HepG2 (cell line): ENCODE data around the gene SAA1. TPM values are rescaled to one million over a fixed set of nuclear protein-coding genes. Genes with fewer than 3 reads are reported as not detected.

Experiments
- ARID2 ChIP-seq: sonication (generic); formaldehyde crosslinking; IDR thresholded peaks from 2 replicates; pipeline ENCODE4 v1.8.1; 2022; ENCODE audit warnings: mild to moderate bottlenecking, missing genetic modification reagents, borderline replicate concordance
- ARNTL ChIP-seq: sonication (generic); formaldehyde crosslinking; IDR thresholded peaks from 2 replicates; pipeline ENCODE4 v1.4.0; 2020; ENCODE audit warnings: mild to moderate bottlenecking, missing genetic modification reagents
- MAFF ChIP-seq: IDR thresholded peaks from 2 replicates; pipeline ENCODE4 v1.6.1; 2011; ENCODE audit warnings: low read depth, low read length, improper control_type of control experiment
- MLLT10 ChIP-seq: sonication (generic); formaldehyde crosslinking; IDR thresholded peaks from 2 replicates; pipeline ENCODE4 v1.4.0; 2020; ENCODE audit warnings: missing genetic modification reagents
- MTF2 ChIP-seq: sonication (generic); formaldehyde crosslinking; IDR thresholded peaks from 2 replicates; pipeline ENCODE4 v1.5.0; 2020; ENCODE audit warnings: missing genetic modification reagents, borderline replicate concordance
- NFIC ChIP-seq: IDR thresholded peaks from 2 replicates; pipeline ENCODE4 v1.6.1; 2012; ENCODE audit warnings: mild to moderate bottlenecking, low read length, inconsistent platforms
- SOX5 ChIP-seq: IDR thresholded peaks from 2 replicates; pipeline ENCODE4 v1.6.1; 2016; ENCODE audit warnings: borderline replicate concordance
- THAP11 ChIP-seq: IDR thresholded peaks from 2 replicates; pipeline ENCODE4 v1.6.1; 2016; ENCODE audit warnings: missing biosample characterization, missing genetic modification reagents
- TRAFD1 ChIP-seq: sonication (generic); formaldehyde crosslinking; IDR thresholded peaks from 2 replicates; pipeline ENCODE4 v1.5.1; 2020; ENCODE audit warnings: missing genetic modification reagents, mild to moderate bottlenecking, borderline replicate concordance
- ZBED4 ChIP-seq: sonication (generic); formaldehyde crosslinking; IDR thresholded peaks from 2 replicates; pipeline ENCODE4 v1.4.0; 2020; ENCODE audit warnings: missing genetic modification reagents, borderline replicate concordance
- ZGPAT ChIP-seq: IDR thresholded peaks from 2 replicates; pipeline ENCODE4 v1.6.1; 2016; ENCODE audit warnings: mild to moderate bottlenecking
- ZNF317 ChIP-seq: sonication (generic); formaldehyde crosslinking; IDR thresholded peaks from 2 replicates; pipeline ENCODE4 v1.5.0; 2020; ENCODE audit warnings: mild to moderate bottlenecking, missing genetic modification reagents
- ZNF530 ChIP-seq: sonication (generic); formaldehyde crosslinking; IDR thresholded peaks from 2 replicates; pipeline ENCODE4 v1.5.0; 2020; ENCODE audit warnings: low read depth, mild to moderate bottlenecking, missing genetic modification reagents
- ZNF557 ChIP-seq: sonication (generic); formaldehyde crosslinking; IDR thresholded peaks from 2 replicates; pipeline ENCODE4 v1.4.0; 2020; ENCODE audit warnings: missing genetic modification reagents
- ZNF574 ChIP-seq: sonication (generic); formaldehyde crosslinking; IDR thresholded peaks from 2 replicates; pipeline ENCODE4 v1.4.0; 2020; ENCODE audit warnings: missing genetic modification reagents
- polyA plus RNA-seq, 8 experiments: library from polyadenylated mRNA; depleted of rRNA in 3 of 8; stranded (reverse) in 7 of 8; unstranded in 1 of 8; fragments of >200 nt; fragmentation: Illumina TruSeq in 4 of 8; extraction: Trizol in 4 of 8; gene quantifications; 2 replicates each; pipeline versions ENCODE4 v1.2.1 to v1.2.3, GENCODE V29; 2011 to 2016; ENCODE audit warnings: low read depth in 4 of 8, missing spikeins in 1 of 8, mixed read lengths in 1 of 8; ENCODE audit not compliant: insufficient read depth in 1 of 8
- total RNA-seq, 5 experiments: library from RNA; depleted of rRNA; stranded (reverse); fragments of >200 nt; fragmentation: Illumina TruSeq; extraction: Trizol; gene quantifications; 2 replicates each; pipeline ENCODE4 v1.2.3, GENCODE V29; 2016; ENCODE audit warnings: low read depth in 1 of 5

SAA1 gene
- total and polyA plus RNA-seq, 2 of the 13 experiments (the other 11 are each of a cell fraction or from before 2014, with no cell fraction given) = not detected

GRCh38 chr11:18223591-18224387 is 42.3 kb upstream of the SAA1 start (continued):
- 0 out of 2 replicates have a peak, but pooled peaks have one; percentile 41 for TF ChIP-seq ZNF574
- peak; percentile 84; the same call in 1 of the 2 replicates for TF ChIP-seq ZGPAT (CRISPR knock-in tag)
- TF ChIP-seq MLLT10 (CRISPR knock-in tag) = no peak
- no peak for TF ChIP-seq ZNF530 (CRISPR knock-in tag)
- TF ChIP-seq ARID2 (CRISPR knock-in tag) = no peak
- TF ChIP-seq ZNF557 (CRISPR knock-in tag) = no peak
- TF ChIP-seq MTF2 (CRISPR knock-in tag) = 0 out of 2 replicates have a peak, but pooled peaks have one; percentile 51
- TF ChIP-seq THAP11 (CRISPR knock-in tag) = peak; percentile 59; the same call in 1 of the 2 replicates
- TF ChIP-seq SOX5 = peak; percentile 83
- TF ChIP-seq ZNF317 (CRISPR knock-in tag) = no peak
- peak; percentile 82; the same call in 1 of the 2 replicates for TF ChIP-seq NFIC
- no peak for TF ChIP-seq TRAFD1 (CRISPR knock-in tag)
- peak; percentile 56; the same call in 1 of the 2 replicates for TF ChIP-seq ARNTL (CRISPR knock-in tag)
- TF ChIP-seq MAFF = no peak
- TF ChIP-seq ZBED4 (CRISPR knock-in tag) = peak; percentile 77; the same call in 1 of the 2 replicates
